Epidermal melanocyte (primary cell): ENCODE measurements around the gene PEX5L.

ENCODE experiments used
- DNase-seq: peaks from one replicate; pipeline ENCODE4 v3.0.0; 2011; ENCODE audit warnings: low spot score; ENCODE audit not compliant: insufficient read length

The PEX5L gene

GRCh38 chr3:179956416-179956830 lies 80.3 kb downstream of the PEX5L start:
- DNase-seq, result no peak

GRCh38 chr3:179955809-179956208 lies 80.9 kb downstream of the PEX5L start:
- no peak for DNase-seq

DNA sequence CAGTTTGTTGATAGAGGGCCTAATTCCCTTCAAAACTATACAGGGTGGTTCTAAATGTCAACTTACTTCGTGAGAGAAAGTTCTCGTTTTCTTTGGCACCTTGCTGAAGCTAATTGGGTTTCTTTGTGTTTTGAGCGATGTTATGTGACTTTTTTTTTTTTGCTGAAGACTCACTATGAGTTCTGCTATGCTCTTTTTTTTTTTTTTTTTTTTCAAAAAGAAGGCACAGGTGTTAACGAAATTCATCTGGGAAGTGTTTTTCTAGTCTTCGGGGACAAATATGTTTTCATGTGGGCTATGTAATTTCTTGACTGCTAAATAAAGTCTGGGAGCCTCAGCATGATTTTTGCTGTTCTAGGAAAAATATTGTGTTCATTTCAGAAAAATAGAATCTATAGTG lies 81.5 kb downstream of the PEX5L start:
- no peak for DNase-seq

GRCh38 chr3:179953993-179954870 lies 82.5 kb downstream of the PEX5L start:
- DNase-seq, result no peak

GRCh38 chr3:179950840-179951239 lies 85.9 kb downstream of the PEX5L start:
- DNase-seq, result no peak

DNA sequence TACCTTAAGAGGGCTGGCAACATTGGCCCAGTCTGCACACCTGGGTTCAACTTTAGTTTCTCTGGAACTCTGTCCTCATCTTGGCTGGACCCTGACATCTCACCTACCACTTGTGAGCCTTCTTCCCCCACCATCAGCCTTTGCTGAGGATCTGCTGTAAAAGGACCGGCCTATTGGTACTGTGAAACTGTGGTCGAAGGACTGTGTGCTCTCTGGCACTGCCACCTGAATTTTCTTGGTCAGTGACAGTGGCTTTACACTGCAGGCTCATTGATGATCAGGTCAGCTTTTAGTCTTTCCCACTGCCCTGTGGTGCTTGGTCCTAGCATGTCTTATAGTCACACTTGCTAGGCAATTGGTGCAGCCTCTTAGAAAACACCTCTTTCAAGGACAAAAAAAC lies 86.9 kb downstream of the PEX5L start:
- DNase-seq, result no peak

- no peak for DNase-seq
Measured at GRCh38 chr3:179949412-179949811, 87.3 kb downstream of the PEX5L start.

DNA sequence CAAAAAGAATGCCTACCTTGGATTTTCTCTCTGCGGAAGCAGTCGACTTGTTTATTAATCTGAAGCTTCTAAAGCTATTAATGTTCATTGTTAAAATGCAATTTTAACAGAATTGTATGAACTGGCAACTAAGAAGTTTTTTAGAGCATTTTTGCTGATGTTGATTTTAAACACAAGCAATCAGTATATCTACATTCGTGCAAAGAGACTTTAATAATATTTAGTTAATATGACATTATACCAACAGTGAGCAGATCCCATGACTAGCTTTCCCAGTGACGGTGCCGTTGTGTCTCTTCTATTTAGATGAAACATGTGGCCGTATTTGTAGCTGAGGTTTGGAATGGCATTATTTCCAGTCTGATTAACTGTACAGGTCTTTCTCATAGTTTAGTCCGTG lies 88.0 kb downstream of the PEX5L start:
- DNase-seq, result no peak

DNA sequence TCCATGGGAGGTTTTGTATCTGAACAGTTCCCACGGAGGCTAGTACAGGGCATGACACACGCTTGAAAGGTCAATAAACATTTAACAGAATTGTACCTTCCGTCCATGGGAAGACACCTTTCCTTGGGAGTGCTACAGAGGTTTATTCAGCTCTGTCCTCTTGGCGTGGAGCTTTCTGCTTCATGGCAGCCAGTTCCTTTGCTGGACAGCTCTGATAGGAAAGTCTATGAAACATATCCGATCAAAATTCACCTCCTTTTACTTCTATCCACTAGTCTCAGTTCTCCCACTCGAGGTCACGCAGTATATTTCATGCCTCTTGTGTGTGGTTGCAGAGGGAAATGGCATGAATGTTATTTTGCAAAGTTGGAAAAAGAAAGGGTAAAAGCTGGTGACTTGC lies 91.2 kb downstream of the PEX5L start:
- no peak for DNase-seq

DNA sequence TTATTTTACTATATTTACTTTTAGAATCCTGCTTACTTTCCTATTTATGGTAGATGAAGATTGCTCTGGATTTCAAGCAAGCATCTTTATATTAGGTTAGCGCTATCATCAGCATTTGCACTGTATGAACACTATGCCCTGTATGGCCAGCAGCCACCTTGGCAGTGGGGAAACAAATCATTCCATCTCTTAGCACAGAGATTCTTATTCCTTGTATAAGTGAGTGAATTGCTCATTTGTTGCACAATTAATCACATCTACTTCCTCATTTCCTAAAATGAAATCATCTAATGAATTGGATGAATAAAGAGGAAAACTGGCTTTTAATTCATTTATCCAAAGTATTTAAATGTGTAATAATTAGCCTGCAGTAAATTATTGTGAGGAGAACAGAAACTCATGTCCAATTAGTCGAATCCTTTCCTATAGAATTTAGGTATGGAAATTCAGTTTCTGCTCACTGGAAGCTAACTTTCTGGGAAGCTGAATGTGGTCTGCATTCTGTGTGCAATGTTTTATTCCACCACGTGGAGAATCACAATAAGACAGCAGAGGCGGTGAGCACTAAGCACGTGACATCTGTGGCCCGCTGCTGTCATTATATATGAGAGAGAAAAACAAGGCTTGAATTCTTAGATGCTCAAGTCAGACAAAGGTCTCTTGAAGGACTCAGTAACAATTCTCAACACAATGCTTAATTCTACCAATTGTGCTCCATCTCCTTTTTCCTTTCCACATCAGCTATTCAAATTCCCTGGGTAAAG lies 93.4 kb downstream of the PEX5L start:
- no peak for DNase-seq

- DNase-seq, result no peak
Measured at GRCh38 chr3:179942553-179943075, 94.1 kb downstream of the PEX5L start.

DNA sequence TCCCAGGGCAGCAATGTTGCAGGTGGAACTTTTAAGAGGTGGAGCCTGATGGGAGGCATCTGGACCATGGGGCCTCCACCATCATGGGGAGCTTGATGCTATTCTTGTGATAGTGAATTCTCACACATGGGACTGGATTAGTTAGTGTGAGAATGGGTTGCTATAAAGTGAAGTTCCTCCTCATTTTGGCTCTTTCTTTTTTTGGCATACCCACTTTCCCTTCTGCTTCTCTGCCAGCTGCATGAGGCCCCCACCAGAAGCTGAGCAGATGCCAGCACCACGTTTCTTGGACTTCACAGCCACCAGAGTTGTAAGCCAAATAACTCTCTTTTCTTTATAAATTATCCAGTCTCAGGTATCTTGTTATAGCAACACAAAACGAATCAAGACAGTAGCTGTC lies 101.0 kb downstream of the PEX5L start:
- DNase-seq, result no peak

DNA sequence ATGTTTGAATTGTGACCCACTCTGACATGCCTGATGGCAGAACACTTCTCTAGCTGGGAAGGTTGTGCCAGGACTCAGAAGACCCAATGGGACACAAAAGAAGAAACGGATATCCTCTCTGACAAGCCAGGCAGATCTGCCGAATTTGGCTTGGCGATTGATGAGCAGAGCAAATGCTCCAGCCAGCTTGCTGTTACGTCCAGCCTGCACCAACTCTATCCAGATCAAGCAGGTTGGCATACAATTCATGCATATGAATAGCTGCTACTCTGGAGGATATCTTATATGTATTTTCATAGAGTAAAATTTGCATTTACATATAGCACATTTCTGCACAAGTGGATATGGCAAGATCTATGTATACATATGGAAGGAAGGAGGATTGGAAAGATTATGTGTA lies 102.8 kb downstream of the PEX5L start:
- DNase-seq, result no peak

GRCh38 chr3:179933080-179933479 lies 103.7 kb downstream of the PEX5L start:
- no peak for DNase-seq

DNA sequence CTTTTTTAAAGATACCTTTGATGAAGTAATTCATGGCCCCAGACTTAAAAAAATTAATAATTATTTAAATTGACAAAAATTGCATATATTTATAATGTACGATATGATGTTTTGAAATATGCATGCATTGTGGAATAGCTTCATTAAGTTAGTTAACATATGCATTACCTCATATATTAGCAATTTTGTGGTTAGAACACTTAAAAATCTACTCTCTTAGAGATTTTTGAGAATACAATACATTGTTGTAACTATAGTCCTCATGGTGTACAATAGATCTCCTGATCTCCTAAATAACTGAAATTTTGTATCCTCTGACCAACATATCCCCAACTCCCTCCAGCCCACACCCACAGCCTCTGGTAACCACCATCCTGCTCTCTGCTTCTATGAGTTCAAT lies 104.1 kb downstream of the PEX5L start:
- no peak for DNase-seq

DNA sequence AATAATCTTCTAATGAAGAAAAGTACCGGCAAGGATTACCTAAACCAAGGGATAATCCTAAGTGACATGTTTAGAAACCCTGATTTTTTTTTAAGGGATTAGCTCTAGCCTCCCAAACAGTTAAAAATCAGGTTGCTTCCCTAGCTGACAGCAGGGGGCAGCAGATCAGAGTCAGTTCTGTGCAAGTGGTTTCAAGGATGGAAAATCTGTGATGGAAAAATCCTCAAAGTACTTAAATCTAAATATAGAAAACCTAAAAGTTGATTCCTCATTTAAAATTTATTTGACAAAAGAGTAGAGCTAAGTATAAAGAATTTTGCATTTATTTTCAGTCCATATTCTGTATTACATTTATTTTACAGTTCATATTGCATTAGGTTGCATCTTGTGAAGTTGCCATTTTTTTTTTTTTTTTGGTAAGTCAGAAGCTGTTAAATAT lies 107.6 kb downstream of the PEX5L start:
- DNase-seq, result peak; percentile 51

DNA sequence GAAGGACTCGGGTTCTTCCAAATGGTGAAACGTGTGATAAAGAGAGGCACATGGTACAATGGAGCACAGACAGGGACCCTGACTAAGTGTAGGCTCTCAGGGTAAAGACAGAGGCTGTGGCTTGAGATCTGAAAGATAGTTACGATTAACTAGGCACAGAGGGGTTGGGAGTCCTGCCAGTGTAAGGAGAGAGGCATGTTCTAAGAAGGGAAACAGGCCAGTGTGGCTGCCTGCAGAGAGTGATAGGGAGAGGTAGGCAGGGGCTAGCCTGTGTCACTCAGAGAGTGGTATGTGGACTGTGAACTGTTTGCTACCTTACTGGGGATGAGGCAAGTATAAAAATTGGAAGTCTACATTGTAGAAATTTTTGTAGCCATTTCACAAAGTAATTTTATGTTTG lies 109.5 kb downstream of the PEX5L start:
- DNase-seq, result no peak

GRCh38 chr3:179921951-179922350 lies 114.8 kb downstream of the PEX5L start:
- DNase-seq, result no peak

DNA sequence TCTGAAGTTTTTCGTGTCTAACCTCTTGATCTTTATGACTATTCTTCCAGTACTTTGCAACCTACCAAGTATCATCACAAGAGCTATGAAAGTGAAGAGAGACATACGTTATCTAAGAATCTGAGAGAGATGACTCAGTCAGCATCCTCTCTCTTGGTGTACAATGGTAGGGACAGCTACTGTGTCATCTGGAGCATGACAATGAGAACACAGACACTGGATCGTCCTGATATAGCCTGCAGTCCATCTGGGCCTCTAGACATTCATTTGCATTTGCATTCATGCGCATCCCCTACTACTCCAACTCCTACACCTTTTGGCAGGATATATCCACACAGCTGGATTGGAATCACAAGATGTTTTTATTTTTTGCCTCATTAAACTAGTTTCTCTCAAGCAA lies 115.2 kb downstream of the PEX5L start:
- no peak for DNase-seq

DNA sequence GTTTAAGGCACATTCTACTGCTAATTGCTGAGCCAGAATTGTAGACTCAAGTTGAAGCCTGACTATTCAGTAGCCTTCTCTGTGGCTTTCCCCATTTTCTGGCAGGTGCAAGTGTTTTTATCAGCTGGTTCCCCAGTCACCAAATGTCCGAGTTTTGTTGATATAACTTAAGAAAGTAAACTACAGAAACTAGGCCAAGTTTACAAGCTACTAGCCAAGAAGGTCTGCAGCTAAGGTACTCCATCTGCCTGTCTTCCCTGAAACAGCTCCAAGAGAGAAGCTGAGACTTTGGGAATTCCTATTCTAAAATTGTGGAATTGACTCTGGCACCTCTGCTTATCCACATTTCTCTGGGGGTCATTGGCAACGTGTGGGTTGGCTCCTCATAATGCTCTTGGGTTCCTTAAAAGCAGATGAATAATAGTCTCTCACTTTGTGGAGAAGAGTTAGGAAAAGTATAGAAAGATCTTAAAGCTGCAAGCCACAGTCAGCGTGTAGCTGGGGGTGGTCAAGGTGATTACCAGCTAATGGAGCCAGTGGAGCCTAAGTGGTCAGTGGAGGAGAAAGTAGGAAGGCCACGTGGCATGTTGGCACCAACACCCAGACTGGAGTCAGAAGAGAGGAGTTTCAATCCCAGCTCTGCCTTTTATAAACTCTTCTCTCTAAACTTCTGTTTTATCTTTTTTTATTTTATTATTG lies 128.8 kb downstream of the PEX5L start:
- no peak for DNase-seq

- no peak for DNase-seq
Measured at GRCh38 chr3:179902061-179902460, 134.7 kb downstream of the PEX5L start.

DNA sequence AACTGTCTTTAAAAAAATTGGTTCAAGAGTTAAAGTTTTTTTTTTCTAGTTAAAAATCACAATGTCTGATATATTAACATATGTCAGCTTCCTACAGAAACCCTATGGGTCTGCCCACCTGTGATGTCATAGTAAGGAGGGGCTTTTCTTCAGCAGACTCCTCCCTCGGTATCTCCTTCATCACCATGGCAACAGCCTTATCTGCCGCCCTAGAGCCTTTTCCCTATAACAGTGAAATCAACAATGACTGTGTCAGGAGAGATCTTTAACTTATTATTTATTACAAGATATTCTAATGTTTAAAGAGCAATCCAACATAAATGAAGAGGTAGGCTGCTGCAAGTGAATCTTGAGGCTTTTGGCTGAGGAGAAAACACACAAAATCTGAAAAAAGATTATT lies 138.7 kb downstream of the PEX5L start:
- no peak for DNase-seq
